H7 (cell line): ENCODE data around the gene METTL5. TPM values are rescaled to one million over a fixed set of nuclear protein-coding genes. Genes with fewer than 3 reads are reported as not detected.
"Not testable (repeated sequence)": the region's sequence is repeated elsewhere in the genome, so short reads cannot be mapped to it uniquely, and the experiment has no call there.

ENCODE experiments used
- DNase-seq: peaks from one replicate; pipeline ENCODE4 v3.0.0; 2012
- H3K27me3 ChIP-seq: 2 replicates; pipeline ENCODE4 v1.6.0; 2011; ENCODE audit warnings: mild to moderate bottlenecking, low read length; ENCODE audit not compliant: control insufficient read depth, insufficient read depth
- H3K36me3 ChIP-seq: replicated peaks from 2 replicates; pipeline ENCODE4 v1.5.1; 2011; ENCODE audit warnings: low read length; ENCODE audit not compliant: control insufficient read depth, insufficient read depth
- H3K4me3 ChIP-seq: 2 replicates; pipeline ENCODE4 v1.5.1; 2011; ENCODE audit warnings: low read depth, mild to moderate bottlenecking, control low read depth, low read length, moderate library complexity; ENCODE audit not compliant: insufficient read depth
- total RNA-seq: library from RNA; depleted of rRNA; stranded (reverse); fragments of >200 nt; shearing (Covaris generic); gene quantifications from 2 replicates; pipeline ENCODE4 v1.2.3, GENCODE V29; 2014

Gene METTL5
- total RNA-seq, 1 experiment from 2014 or later, result 61.5 TPM

DNA sequence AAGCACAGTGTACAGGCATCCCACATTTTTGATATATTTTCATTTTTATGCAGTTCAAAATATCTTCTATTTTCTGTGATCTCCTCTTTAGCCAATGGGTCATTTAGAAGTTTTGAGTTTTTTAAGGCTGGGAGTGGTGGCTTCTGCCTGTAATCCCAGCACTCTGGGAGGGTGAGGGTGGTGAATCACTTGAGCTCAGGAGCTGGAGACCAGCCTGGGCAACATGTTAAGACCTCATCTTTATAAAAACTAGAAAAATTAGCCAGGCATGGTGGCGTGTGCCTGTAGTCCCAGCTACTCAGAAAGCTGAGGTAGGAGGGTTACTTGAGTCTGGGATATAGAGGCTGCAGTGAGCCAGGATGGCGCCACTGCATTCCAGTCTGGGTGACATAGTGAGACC, 20.3 kb upstream of the METTL5 start:
- H3K36me3 ChIP-seq, result no peaks in the 10 kb centered on the region
- no peak overlapping the region for H3K4me3 ChIP-seq
- no peaks in the 10 kb centered on the region for H3K27me3 ChIP-seq
- no peak for DNase-seq

DNA sequence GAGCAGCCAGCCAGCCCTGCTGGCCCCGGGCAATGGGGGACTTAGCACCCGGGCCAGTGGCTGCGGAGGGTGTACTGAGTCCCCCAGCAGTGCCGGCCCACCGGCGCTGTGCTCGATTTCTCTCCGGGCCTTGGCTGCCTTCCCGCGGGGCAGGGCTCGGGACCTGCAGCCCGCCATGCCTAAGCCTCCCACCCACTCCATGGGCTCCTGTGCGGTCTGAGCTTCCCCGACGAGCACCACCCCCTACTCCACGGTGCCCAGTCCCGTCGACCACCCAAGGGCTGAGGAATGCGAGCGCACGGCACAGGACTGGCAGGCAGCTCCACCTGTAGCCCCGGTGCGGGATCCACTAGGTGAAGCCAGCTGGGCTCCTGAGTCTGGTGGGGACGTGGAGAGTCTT, 16.9 kb upstream of the METTL5 start:
- H3K27me3 ChIP-seq, DNase-seq, H3K36me3 ChIP-seq: not testable (repeated sequence)

DNA sequence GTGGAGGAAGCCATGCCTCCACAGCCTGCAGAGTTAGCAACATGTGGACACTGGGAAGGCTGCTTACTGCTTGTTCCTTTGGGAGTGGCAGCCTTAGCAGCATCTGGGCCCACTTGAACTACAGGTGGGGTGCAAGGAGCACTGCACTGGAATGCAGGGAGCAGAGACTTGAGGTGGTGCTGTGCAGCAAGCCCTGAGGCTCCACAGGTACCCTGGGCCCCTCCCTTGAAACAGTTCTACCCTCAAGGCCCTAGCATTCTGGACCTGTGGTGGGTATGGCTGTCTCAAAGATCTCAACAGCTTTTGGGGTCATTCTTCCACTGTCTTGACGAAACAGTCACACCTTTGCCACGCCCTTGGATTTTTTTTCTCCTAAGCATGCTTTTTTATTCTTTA, 16.0 kb upstream of the METTL5 start:
- Histone ChIP-seq H3K36me3 (no peaks in the 10 kb centered on the region), H3K4me3 (no peak overlapping the region), H3K27me3 (no peaks in the 10 kb centered on the region)
- no peak for DNase-seq

More for the DNA sequence above, 16.9 kb upstream of the METTL5 start:
- not testable (repeated sequence) for H3K4me3 ChIP-seq

DNA sequence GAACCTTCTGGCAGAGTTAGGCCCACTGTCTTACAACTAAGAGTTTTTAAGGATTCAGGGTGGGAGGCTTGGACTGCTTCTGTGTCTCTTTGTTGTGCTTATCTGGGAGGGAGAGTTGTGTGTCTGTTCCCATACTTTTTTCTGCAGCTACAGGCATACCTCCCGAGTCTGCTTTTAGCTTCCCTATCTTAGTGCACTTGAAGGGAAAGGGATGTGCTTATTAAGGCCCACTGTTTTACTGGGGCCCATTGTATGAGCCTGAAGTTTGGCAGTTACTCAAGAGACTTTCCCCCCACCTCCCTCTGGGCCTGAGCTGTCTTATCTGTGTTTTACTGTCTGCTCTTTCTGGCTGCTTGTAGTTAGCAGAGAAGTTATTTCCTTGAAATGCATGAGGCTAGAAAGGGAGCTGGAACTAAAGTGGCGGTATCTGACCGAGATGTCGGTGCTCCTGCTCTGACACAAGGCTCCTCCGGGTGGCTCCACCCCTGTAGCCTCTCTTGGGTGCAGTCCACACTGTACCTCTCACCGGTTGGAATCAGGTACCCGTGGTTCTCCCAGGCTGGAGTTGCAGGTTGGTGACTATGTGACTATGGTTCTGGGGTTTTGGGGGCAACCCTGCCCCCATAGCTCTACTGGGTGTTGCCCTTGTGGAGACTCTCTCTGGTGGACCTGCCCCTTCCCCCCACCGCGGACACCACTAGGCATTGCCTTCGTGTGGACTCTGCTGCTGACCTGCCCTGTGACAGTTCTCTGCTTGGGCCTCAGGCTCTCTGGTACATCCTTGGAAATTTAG, 15.4 kb upstream of the METTL5 start:
- peak; percentile 44 for DNase-seq

DNA sequence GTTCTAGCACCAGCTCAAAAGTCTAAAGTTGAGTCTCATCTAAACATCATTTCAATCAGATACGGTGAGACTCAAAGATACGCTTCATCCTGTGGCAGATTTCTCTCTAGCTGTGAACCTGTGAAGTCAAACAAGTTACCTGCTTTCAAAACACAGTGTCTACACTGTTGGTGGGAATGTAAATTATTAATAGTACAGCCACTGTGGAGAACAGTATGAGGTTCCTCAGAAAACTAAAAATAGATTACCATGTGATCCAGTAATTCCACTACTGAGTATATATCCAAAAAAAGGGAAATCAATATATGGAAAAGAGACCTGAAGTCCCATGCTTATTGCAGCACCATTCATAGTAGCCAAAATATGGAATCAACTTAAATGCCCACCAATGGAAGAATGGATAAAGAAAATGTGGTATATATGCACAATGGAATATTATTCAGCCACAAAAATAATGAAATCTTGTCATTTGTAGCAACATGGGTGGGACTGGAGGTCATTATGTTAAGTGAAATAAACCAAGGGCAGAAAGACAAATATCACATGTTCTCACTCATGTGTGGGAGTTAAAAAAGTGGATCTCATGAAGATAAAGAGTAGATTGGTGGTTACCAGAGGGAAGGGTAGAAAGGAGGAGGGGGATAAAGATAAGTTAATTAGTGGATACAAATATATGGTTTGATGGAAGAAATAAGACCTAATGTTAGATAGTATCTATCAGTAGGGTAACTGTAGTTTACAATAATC, 14.2 kb upstream of the METTL5 start:
- H3K36me3 ChIP-seq, result no peaks in the 10 kb centered on the region
- no peak overlapping the region for H3K4me3 ChIP-seq
- no peak for DNase-seq
- no peaks in the 10 kb centered on the region for H3K27me3 ChIP-seq

More for the DNA sequence above, 15.4 kb upstream of the METTL5 start:
- H3K36me3 ChIP-seq, result no peaks in the 10 kb centered on the region
- H3K27me3 ChIP-seq, result no peaks in the 10 kb centered on the region
- no peak overlapping the region for H3K4me3 ChIP-seq

DNA sequence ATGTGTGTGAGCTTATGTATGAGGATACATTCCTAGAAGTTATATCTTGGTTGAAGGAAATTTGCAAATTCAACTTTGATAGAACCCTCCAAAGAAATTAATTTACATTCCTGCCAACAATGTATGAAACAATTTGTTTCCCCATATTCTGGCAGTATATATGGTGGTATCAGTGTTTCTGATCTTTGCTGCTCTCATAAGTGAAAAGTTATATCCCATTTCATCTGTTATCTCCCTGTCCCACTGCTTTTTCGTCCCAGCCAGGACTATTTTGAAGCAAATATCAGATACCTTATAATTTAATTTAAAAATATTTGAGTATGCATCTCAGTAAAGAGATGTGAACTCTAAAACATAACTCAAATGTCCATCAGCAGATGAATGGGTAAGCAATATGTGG, 9.7 kb upstream of the METTL5 start:
- Histone ChIP-seq H3K36me3 (no peaks in the 10 kb centered on the region), H3K4me3 (no peak overlapping the region), H3K27me3 (no peaks in the 10 kb centered on the region)
- no peak for DNase-seq

DNA sequence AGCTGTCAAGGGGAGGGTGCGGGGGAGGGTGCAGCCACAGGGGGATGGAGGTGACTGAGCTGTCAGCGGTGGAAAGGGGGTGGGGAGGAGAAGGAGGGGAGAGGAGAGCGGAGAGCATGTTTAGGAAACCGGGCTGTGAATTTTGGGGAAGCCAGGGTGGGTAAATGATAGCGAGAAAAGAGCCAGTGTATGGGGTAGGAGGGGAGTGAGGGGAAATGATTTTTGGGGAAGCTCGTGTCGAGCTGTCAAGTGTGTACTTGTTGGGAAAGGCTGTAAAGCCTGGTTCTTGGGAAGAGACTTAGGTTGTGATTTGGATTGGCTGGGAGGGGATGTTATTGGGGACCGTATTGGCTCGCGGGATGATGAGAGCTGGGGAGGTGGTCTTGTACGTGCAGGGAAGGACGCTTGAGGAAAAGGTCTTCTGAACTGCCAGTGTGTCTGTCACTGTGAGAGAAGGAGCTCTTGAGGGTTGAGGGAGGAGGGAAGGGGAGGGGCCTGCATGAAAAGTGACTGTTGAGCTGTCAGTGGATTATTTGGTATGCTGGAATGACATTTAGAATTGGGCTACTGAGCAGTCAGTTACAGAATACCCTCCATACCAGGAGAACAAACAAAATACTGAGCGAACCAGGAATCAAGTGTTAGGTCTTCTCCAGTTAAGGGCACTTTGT, 3.6 kb upstream of the METTL5 start:
- peak overlapping the region; percentile 81 for H3K4me3 ChIP-seq
- DNase-seq, result peak; percentile 65
- H3K27me3 ChIP-seq, result no peaks in the 10 kb centered on the region
- H3K36me3 ChIP-seq, result no peaks in the 10 kb centered on the region

DNA sequence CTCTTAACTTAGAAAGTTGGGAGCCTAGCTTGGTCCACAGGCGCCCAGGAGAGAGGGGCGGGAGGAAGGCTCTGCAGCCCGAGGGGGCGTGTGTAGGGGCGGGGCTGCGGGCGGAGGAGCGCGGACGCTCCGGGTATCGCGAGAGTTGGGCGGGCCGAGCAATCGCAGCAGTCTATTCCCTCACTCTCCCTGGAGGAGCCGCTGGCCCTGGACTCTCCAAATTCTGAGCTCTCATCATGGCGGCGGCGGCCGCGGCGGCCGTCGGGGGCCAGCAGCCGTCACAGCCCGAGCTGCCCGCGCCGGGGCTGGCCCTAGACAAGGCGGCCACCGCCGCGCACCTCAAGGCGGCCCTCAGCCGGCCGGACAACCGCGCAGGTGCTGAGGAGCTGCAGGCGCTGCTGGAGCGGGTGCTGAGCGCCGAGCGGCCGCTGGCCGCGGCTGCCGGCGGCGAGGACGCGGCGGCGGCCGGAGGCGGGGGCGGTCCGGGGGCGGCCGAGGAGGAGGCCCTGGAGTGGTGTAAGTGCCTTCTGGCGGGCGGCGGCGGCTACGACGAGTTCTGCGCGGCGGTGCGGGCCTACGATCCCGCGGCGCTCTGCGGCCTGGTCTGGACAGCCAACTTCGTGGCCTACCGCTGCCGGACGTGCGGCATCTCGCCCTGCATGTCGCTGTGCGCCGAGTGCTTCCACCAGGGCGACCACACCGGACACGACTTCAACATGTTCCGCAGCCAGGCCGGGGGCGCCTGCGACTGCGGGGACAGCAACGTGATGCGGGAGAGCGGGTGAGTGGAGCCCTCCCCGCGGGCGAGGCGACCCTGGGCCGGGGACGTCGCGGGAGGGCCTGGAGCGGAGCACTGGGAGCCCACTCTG, 2.8 kb upstream of the METTL5 start, which contains the start of gene UBR3:
TSS of gene UBR3 (plus strand) at position 183 of the 869 bp plus-strand sequence. CDS start at position 237, 54 bp downstream.
- Histone ChIP-seq H3K4me3 (peak within 1 kb of the TSS; percentile 81), H3K27me3 (no peaks in the 10 kb centered on the region)
- DNase-seq, result peak; percentile 98

DNA sequence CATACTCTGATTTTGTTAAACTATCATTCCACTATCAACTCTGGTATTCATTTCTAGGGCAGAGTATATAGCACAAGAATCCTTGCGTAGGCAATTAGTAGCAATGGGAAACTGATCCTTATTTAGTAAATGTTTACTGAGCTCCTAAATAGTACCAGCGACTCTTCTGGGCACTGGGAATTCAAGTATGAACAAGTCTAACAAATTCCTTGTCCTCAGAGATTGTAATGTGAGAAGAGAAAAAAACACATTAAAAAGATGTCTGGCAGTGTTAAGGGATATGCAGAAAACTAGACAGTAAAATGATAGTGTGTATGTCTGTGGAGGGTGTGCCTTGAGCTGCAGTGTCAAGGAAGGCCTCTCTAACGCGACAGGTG, 721 bp downstream of the METTL5 start:
- no peaks in the 10 kb centered on the region for H3K27me3 ChIP-seq
- H3K36me3 ChIP-seq, result peaks cover 3% of the 10 kb centered on the region
- H3K4me3 ChIP-seq, result peak overlapping the region; percentile 75
- DNase-seq, result no peak

More for the DNA sequence above, 2.8 kb upstream of the METTL5 start, which contains the start of gene UBR3:
- H3K36me3 ChIP-seq, result no peaks in the 10 kb centered on the region

DNA sequence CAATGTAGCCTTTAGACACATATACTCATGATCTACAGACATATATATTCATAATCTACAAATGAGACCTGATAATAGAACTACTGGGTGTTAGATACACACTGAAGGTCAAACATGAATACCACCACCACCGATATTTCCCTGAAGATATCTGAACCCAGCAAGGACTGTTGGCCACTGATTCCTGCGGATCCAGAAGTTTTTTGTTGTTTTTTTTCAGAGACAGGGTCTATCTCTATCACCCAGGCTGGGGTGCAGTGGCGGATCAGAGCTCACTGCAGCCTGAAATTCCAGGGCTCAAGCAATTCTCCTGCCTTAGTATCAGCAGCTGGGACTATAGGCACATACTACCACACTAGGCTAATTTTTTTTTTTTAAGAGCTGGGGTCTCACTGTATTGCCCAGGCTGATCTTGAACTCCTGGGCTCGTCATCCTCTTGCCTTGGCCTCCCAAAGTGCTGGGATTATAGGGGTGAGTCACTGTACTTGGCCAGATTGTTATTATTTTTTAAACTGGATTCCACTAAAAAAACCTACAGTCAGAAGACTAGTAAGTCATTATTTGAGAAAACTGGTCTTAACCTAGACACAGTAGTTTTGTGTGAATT, 1.8 kb downstream of the METTL5 start:
- H3K36me3 ChIP-seq, result peaks cover 5% of the 10 kb centered on the region
- no peak overlapping the region for H3K4me3 ChIP-seq
- DNase-seq, result no peak
- no peaks in the 10 kb centered on the region for H3K27me3 ChIP-seq

DNA sequence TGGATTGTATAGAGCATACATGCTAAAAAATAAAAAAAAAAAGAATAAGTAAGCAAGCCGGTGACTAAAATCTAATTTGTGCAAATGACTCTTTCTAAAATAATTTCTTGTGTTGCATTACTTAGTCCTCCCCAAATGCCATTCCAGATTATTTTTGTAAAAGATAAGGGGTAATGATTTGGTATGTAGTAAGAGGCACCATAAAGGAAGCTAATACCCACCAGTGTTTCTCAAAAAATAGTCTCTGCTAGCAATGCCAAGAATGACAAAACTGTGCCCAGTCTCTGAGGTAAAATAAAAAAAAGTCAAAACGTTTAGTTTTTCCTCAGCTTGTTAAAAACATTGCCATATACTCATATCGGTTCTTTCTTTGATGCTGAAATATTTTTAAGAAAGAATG, 2.7 kb downstream of the METTL5 start:
- Histone ChIP-seq H3K36me3 (peaks cover 5% of the 10 kb centered on the region), H3K4me3 (no peak overlapping the region), H3K27me3 (no peaks in the 10 kb centered on the region)
- no peak for DNase-seq

DNA sequence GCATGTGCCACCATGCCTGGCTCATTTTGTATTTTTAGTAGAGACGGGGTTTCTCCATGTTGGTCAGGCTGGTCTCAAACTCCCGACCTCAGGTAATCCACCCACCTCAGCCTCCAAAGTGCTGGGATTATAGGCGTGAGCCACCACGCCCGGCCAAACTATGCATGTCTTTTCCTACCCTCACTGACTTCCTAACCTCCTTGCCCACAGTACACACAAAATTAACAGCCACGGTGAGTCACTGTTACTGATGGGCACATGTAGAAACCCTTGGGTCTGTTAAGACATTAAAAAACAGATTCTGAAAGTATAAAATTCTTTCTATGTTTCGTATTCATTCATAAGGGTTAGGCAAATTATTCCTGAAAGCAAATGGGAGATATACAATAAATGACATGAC, 4.6 kb downstream of the METTL5 start:
- DNase-seq, H3K36me3 ChIP-seq: not testable (repeated sequence)

DNA sequence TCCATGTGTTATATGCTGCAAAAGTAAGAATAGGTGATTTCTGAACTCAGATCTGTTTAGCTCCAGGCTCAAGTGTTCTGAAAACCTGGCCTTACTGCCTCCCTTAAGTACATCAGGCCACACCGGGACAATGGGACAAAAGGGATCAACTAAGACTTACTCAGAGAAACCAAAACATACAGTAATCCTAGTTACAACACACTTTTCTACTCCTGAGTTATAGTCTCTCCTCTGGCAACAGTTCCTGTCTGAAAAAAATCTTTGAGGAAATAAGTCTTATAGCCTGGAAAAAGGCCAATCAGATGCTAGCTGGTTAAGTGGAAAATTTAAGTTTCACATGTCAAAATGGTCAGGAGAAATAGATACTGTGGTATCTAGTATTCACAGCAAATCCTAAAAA, 5.6 kb downstream of the METTL5 start:
- Histone ChIP-seq H3K4me3 (no peak overlapping the region), H3K36me3 (peaks cover 6% of the 10 kb centered on the region), H3K27me3 (no peaks in the 10 kb centered on the region)
- DNase-seq, result no peak

More for the DNA sequence above, 4.6 kb downstream of the METTL5 start:
- not testable (repeated sequence) for H3K4me3 ChIP-seq, H3K27me3 ChIP-seq

DNA sequence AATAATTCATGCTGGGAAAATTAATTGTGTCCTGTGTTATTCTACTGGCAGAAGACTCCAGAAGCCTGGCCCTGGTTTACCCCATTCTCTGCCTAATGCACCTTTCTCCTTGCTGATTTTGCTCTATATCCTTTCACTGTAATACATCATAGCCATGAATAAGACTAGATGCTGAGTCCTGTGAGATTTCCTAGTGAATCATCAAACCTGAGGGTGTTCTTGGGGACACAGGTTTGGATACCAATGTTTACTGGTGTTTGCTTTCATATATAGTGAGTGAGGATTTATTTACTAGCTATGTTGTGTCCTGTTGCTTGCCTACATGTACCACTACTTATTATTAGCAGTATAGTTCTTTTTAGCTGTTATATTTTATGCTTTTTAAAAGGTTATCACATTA, 6.5 kb downstream of the METTL5 start:
- peaks cover 6% of the 10 kb centered on the region for H3K36me3 ChIP-seq
- H3K4me3 ChIP-seq, result no peak overlapping the region
- H3K27me3 ChIP-seq, result no peaks in the 10 kb centered on the region
- DNase-seq, result no peak
